GM23338 (cell line): ENCODE data around the gene C19orf47. TPM values are rescaled to one million over a fixed set of nuclear protein-coding genes. Genes with fewer than 3 reads are reported as not detected.
A peak's percentile ranks its signal among the peaks of the same experiment; 100 is the strongest.

ENCODE experiments used
- ATAC-seq: fragments of 200-7000 bp; cut with Tn5 transposase; 3 replicates; pipeline ENCODE4 v1.9.1; 2020
- DNase-seq: peaks from one replicate; pipeline ENCODE4 v3.0.0-alpha.2; 2015; ENCODE audit warnings: low spot score
- H2AFZ ChIP-seq: fragments of 200-600 bp; sonication (generic); 2 replicates; pipeline ENCODE4 v1.8.0; 2016; ENCODE audit warnings: antibody characterized with exemption, mild to moderate bottlenecking, moderate library complexity
- H3F3A ChIP-seq: fragments of 200-600 bp; sonication (generic); replicated peaks from 2 replicates; pipeline ENCODE4 v1.8.0; 2017; ENCODE audit warnings: antibody characterized with exemption, mixed run types, low read depth
- H3K27ac ChIP-seq: fragments of 200-600 bp; sonication (generic); 2 replicates; pipeline ENCODE4 v1.6.1; 2016; ENCODE audit warnings: low read depth
- H3K27me3 ChIP-seq: fragments of 200-600 bp; sonication (generic); 2 replicates; pipeline ENCODE4 v1.8.0; 2016; ENCODE audit warnings: mild to moderate bottlenecking, mixed run types, moderate library complexity; ENCODE audit not compliant: insufficient read depth
- H3K36me3 ChIP-seq: fragments of 200-600 bp; sonication (generic); 2 replicates; pipeline ENCODE4 v1.8.0; 2016; ENCODE audit warnings: mild to moderate bottlenecking; ENCODE audit not compliant: insufficient read depth
- H3K4me1 ChIP-seq: fragments of 200-600 bp; sonication (generic); 2 replicates; pipeline ENCODE4 v1.8.0; 2016; ENCODE audit warnings: mild to moderate bottlenecking, moderate library complexity; ENCODE audit not compliant: insufficient read depth
- H3K4me2 ChIP-seq: fragments of 200-600 bp; sonication (generic); 2 replicates; pipeline ENCODE4 v1.7.1; 2017; ENCODE audit warnings: mixed run types
- H3K4me3 ChIP-seq: fragments of 200-600 bp; sonication (generic); 2 replicates; pipeline ENCODE4 v1.6.1; 2016; ENCODE audit warnings: mixed run types
- H3K79me2 ChIP-seq: fragments of 200-600 bp; sonication (generic); replicated peaks from 2 replicates; pipeline ENCODE4 v1.8.0; 2017; ENCODE audit warnings: mild to moderate bottlenecking; ENCODE audit not compliant: insufficient read depth
- H3K9me2 ChIP-seq: fragments of 200-600 bp; sonication (generic); 2 replicates; pipeline ENCODE4 v1.8.0; 2017; ENCODE audit not compliant: insufficient read depth
- H4K20me1 ChIP-seq: fragments of 200-600 bp; sonication (generic); replicated peaks from 2 replicates; pipeline ENCODE4 v1.8.0; 2017; ENCODE audit warnings: mild to moderate bottlenecking; ENCODE audit not compliant: insufficient read depth
- H3K27ac Mint-ChIP-seq: 2 replicates; pipeline ENCODE4 v1.8.0; 2020; ENCODE audit warnings: inconsistent platforms, mild to moderate bottlenecking, moderate library complexity, mixed read lengths
- H3K27me3 Mint-ChIP-seq: 3 replicates; pipeline ENCODE4 v1.8.0; 2022; ENCODE audit warnings: low read depth, mild to moderate bottlenecking, moderate library complexity, mixed read lengths, inconsistent platforms; ENCODE audit not compliant: insufficient read depth, poor library complexity
- H3K36me3 Mint-ChIP-seq: 3 replicates; pipeline ENCODE4 v1.8.0; 2021; ENCODE audit warnings: low read depth, mild to moderate bottlenecking, inconsistent platforms, moderate library complexity, mixed read lengths
- H3K4me1 Mint-ChIP-seq: 3 replicates; pipeline ENCODE4 v1.8.0; 2020; ENCODE audit warnings: mild to moderate bottlenecking, inconsistent platforms, mixed read lengths
- H3K4me3 Mint-ChIP-seq: 3 replicates; pipeline ENCODE4 v1.8.0; 2021; ENCODE audit warnings: moderate library complexity, mild to moderate bottlenecking, inconsistent platforms, mixed read lengths
- H3K9me3 Mint-ChIP-seq: 3 replicates; pipeline ENCODE4 v1.8.0; 2020; ENCODE audit warnings: moderate library complexity, mild to moderate bottlenecking, inconsistent platforms, mixed read lengths
- CREB1 ChIP-seq: fragments of 250-450 bp; sonication (Bioruptor Pico); IDR thresholded peaks from 2 replicates; pipeline ENCODE4 v1.5.0; 2020; ENCODE audit warnings: low read depth, mild to moderate bottlenecking, moderate library complexity
- CTCF ChIP-seq, 2 experiments: fragments of 200-600 bp in 1 of 2; sonication (generic) in 1 of 2; conservative IDR thresholded peaks; 2 replicates each; pipeline versions ENCODE4 v1.5.1 to v1.6.1; 2016 to 2017; ENCODE audit warnings: antibody characterized with exemption in 2 of 2, low read depth in 2 of 2, mild to moderate bottlenecking in 2 of 2, moderate library complexity in 1 of 2
- ETS1 ChIP-seq: IDR thresholded peaks from 2 replicates; pipeline ENCODE4 v1.6.1; 2016; ENCODE audit warnings: antibody characterized with exemption
- EZH2 ChIP-seq: fragments of 200-600 bp; sonication (generic); IDR thresholded peaks from one replicate; pipeline ENCODE4 v1.8.0; 2017; ENCODE audit warnings: antibody characterized with exemption, mild to moderate bottlenecking, low read depth; ENCODE audit not compliant: unreplicated experiment
- EZH2phosphoT487 ChIP-seq: fragments of 200-600 bp; sonication (generic); IDR thresholded peaks from one replicate; pipeline ENCODE4 v1.8.1; 2018; ENCODE audit warnings: antibody characterized with exemption; ENCODE audit not compliant: unreplicated experiment
- JUNB ChIP-seq: IDR thresholded peaks from one replicate; pipeline ENCODE4 v1.6.1; 2016; ENCODE audit warnings: antibody characterized with exemption; ENCODE audit not compliant: unreplicated experiment
- NANOG ChIP-seq: IDR thresholded peaks from 2 replicates; pipeline ENCODE4 v1.6.1; 2016; ENCODE audit warnings: antibody characterized with exemption, borderline replicate concordance
- POLR2AphosphoS5 ChIP-seq: IDR thresholded peaks from 2 replicates; pipeline ENCODE4 v1.6.1; 2016; ENCODE audit warnings: antibody characterized with exemption, low read depth
- REST ChIP-seq: IDR thresholded peaks from one replicate; pipeline ENCODE4 v1.6.1; 2018; ENCODE audit warnings: antibody characterized with exemption; ENCODE audit not compliant: unreplicated experiment
- STAT1 ChIP-seq: IDR thresholded peaks from one replicate; pipeline ENCODE4 v1.6.1; 2016; ENCODE audit warnings: antibody characterized with exemption; ENCODE audit not compliant: unreplicated experiment
- ZNF114 ChIP-seq: fragments of 250-450 bp; sonication (Bioruptor Pico); IDR thresholded peaks from 2 replicates; pipeline ENCODE4 v1.5.0; 2020; ENCODE audit warnings: mild to moderate bottlenecking, moderate library complexity
- ZNF331 ChIP-seq: fragments of 250-450 bp; sonication (Bioruptor Pico); IDR thresholded peaks from 2 replicates; pipeline ENCODE4 v1.5.0; 2020; ENCODE audit warnings: low read depth, mild to moderate bottlenecking, moderate library complexity
- ZNF462 ChIP-seq: fragments of 250-450 bp; sonication (Bioruptor Pico); IDR thresholded peaks from 2 replicates; pipeline ENCODE4 v1.5.0; 2020; ENCODE audit warnings: mild to moderate bottlenecking, moderate library complexity
- polyA plus RNA-seq: library from polyadenylated mRNA; unstranded; fragments of >200 nt; fragmentation: Nextera tagmentation; extraction: Ambion mirVana; gene quantifications from 2 replicates; pipeline ENCODE4 v1.2.1, GENCODE V29; 2016
- total RNA-seq: library from RNA; depleted of rRNA; stranded (reverse); fragments of >200 nt; shearing (Covaris generic); gene quantifications from 2 replicates; pipeline ENCODE4 v1.2.3, GENCODE V29; 2014

The C19orf47 gene
- total and polyA plus RNA-seq, 2 experiments from 2014 or later = 13.1 to 26.6 TPM

GRCh38 chr19:40360020-40360707, 12.0 kb upstream of the C19orf47 start:
- Histone ChIP-seq H3K4me2 (no peak overlapping the region), H3F3A (no peaks in the 10 kb centered on the region), H3K4me3 (no peak overlapping the region), H3K4me1 (0 out of 2 replicates have a peak, but pooled peaks cover 3% of the 10 kb centered on the region), H2AFZ (no peak overlapping the region), H3K79me2 (no peaks in the 10 kb centered on the region), H4K20me1 (no peaks in the 10 kb centered on the region; the same call in 1 of the 2 replicates), H3K27ac (no peak overlapping the region), H3K27me3 (no peaks in the 10 kb centered on the region), H3K36me3 (no peaks in the 10 kb centered on the region), H3K9me2 (no peaks in the 10 kb centered on the region)
- ATAC-seq = peak; percentile 37; the same call in 2 of the 3 replicates
- TF ChIP-seq NANOG = no peak
- TF ChIP-seq ETS1 = no peak
- TF ChIP-seq ZNF462 = no peak
- no peak; a peak in 1 of 4 replicates for TF ChIP-seq CTCF (conservative IDR thresholded peaks at IDR 0.05; ENCODE audit: low read depth in 2 of 2)
- TF ChIP-seq STAT1 = no peak
- no peak for TF ChIP-seq CREB1 (CRISPR knock-in tag)
- no peak for TF ChIP-seq POLR2AphosphoS5
- no peak for TF ChIP-seq JUNB
- TF ChIP-seq ZNF331 (CRISPR knock-in tag) = no peak
- no peak for TF ChIP-seq EZH2phosphoT487
- TF ChIP-seq ZNF114 (CRISPR knock-in tag) = no peak
- no peak for TF ChIP-seq EZH2
- no peak for TF ChIP-seq REST
- peaks cover 26% of the 10 kb centered on the region for H3K4me1 Mint-ChIP-seq
- H3K4me3 Mint-ChIP-seq = no peak overlapping the region
- no peaks in the 10 kb centered on the region for H3K9me3 Mint-ChIP-seq
- H3K27me3 Mint-ChIP-seq = peaks cover 3% of the 10 kb centered on the region
- no peak for DNase-seq
- peak overlapping the region; percentile 56; the same call in 1 of the 2 replicates for H3K27ac Mint-ChIP-seq
- no peaks in the 10 kb centered on the region for H3K36me3 Mint-ChIP-seq
